Skeletal muscle cell (primary cell): Measurements from ENCODE around the gene ZNF512B.
"Not testable (repeated sequence)": the region's sequence is repeated elsewhere in the genome, so short reads cannot be mapped to it uniquely, and the experiment has no call there.

ENCODE experiments used
- DNase-seq: peaks from one replicate; pipeline ENCODE4 v3.0.0-alpha.2; 2010; ENCODE audit warnings: low read depth
- H3K4me3 ChIP-seq: 2 replicates; pipeline ENCODE4 v1.5.1; 2011; ENCODE audit warnings: low read depth, mild to moderate bottlenecking, control low read depth, low read length, moderate library complexity

Gene ZNF512B

GRCh38 chr20:63978319-63979228 lies 8.8 kb upstream of the ZNF512B start:
- DNase-seq, result no peak

GRCh38 chr20:63977739-63978276 lies 8.1 kb upstream of the ZNF512B start:
- DNase-seq, result no peak
- H3K4me3 ChIP-seq, result no peak overlapping the region

More at GRCh38 chr20:63978319-63979228, 8.8 kb upstream of the ZNF512B start:
- H3K4me3 ChIP-seq, result peak overlapping the region; percentile 49

- no peak for DNase-seq
Observed at GRCh38 chr20:63976980-63977738, 7.4 kb upstream of the ZNF512B start.

GRCh38 chr20:63976511-63976910 lies 6.8 kb upstream of the ZNF512B start:
- not testable (repeated sequence) for DNase-seq, H3K4me3 ChIP-seq

More at GRCh38 chr20:63976980-63977738, 7.4 kb upstream of the ZNF512B start:
- no peak overlapping the region for H3K4me3 ChIP-seq

- DNase-seq, result no peak
- H3K4me3 ChIP-seq, result no peak overlapping the region
Observed at GRCh38 chr20:63974402-63975200, 4.9 kb upstream of the ZNF512B start.

- H3K4me3 ChIP-seq, result peak overlapping the region; percentile 53
- no peak for DNase-seq
Observed at GRCh38 chr20:63973636-63974401, 4.1 kb upstream of the ZNF512B start.

GRCh38 chr20:63973160-63973479 lies 3.4 kb upstream of the ZNF512B start:
- no peak for DNase-seq
- no peak overlapping the region for H3K4me3 ChIP-seq

GRCh38 chr20:63972312-63973159 lies 2.8 kb upstream of the ZNF512B start:
- H3K4me3 ChIP-seq, result no peak overlapping the region
- DNase-seq, result no peak

GRCh38 chr20:63971960-63972311 lies 2.2 kb upstream of the ZNF512B start:
- not testable (repeated sequence) for H3K4me3 ChIP-seq, DNase-seq

- no peak overlapping the region for H3K4me3 ChIP-seq
- DNase-seq, result no peak
Observed at GRCh38 chr20:63970714-63971431, 1.1 kb upstream of the ZNF512B start.

GRCh38 chr20:63968928-63969760 lies 586 bp downstream of the ZNF512B start:
- DNase-seq, result no peak
- peak overlapping the region; percentile 68 for H3K4me3 ChIP-seq

- no peak for DNase-seq
- H3K4me3 ChIP-seq, result peak overlapping the region; percentile 68
Observed at GRCh38 chr20:63968136-63968927, 1.4 kb downstream of the ZNF512B start.

- no peak overlapping the region for H3K4me3 ChIP-seq
- no peak for DNase-seq
Observed at GRCh38 chr20:63967330-63968135, 2.2 kb downstream of the ZNF512B start.

GRCh38 chr20:63966944-63967322 lies 2.8 kb downstream of the ZNF512B start:
- no peak for DNase-seq

More at GRCh38 chr20:63966944-63967322, 2.8 kb downstream of the ZNF512B start:
- no peak overlapping the region for H3K4me3 ChIP-seq
